H1 (cell line): ENCODE data around the gene MRTFA. TPM values are rescaled to one million over a fixed set of nuclear protein-coding genes. Genes with fewer than 3 reads are reported as not detected.

Experiments
- BRCA1 ChIP-seq: IDR thresholded peaks from 2 replicates; pipeline ENCODE4 v1.6.1; 2012; ENCODE audit warnings: low read depth, low read length, improper control_type of control experiment
- CHD1 ChIP-seq: IDR thresholded peaks from 2 replicates; pipeline ENCODE4 v1.6.1; 2012; ENCODE audit warnings: low read depth, low read length, improper control_type of control experiment
- GABPA ChIP-seq: IDR thresholded peaks from 2 replicates; pipeline ENCODE4 v1.6.1; 2011; ENCODE audit warnings: mild to moderate bottlenecking, low read length, moderate library complexity, borderline replicate concordance; ENCODE audit not compliant: insufficient read depth
- NANOG ChIP-seq: IDR thresholded peaks from 2 replicates; pipeline ENCODE4 v1.6.1; 2011; ENCODE audit warnings: low read length, low read depth, mild to moderate bottlenecking, inconsistent platforms; ENCODE audit not compliant: insufficient read depth, poor library complexity, severe bottlenecking
- POU5F1 ChIP-seq: IDR thresholded peaks from 2 replicates; pipeline ENCODE4 v1.6.1; 2011; ENCODE audit warnings: low read depth, mild to moderate bottlenecking, low read length, moderate library complexity
- RBBP5 ChIP-seq: IDR thresholded peaks from 2 replicates; pipeline ENCODE4 v1.7.1; 2012; ENCODE audit warnings: low read depth, mild to moderate bottlenecking, inconsistent platforms, low read length, moderate library complexity, borderline replicate concordance
- polyA plus RNA-seq, 7 experiments: library from polyadenylated mRNA; depleted of rRNA in 3 of 7; stranded (reverse) in 5 of 7; unstranded in 2 of 7; fragments of >200 nt in 5 of 7; fragments of 200-250 nt in 2 of 7; gene quantifications; 1 replicate in 5 of 7; 2 replicates in 1 of 7; 4 replicates in 1 of 7; pipeline versions ENCODE4 v1.2.1 to v1.2.3, GENCODE V29; 2011 to 2013; ENCODE audit warnings: missing spikeins in 2 of 7, mixed read lengths in 2 of 7
- total RNA-seq: library from RNA; stranded (reverse); fragmentation: NEBNext Ultra II Directional; extraction: Animal tissue kit (Norgen Biotek cat#: 25700); gene quantifications from 2 replicates; pipeline ENCODE4 v1.2.1, GENCODE V29; 2021
- TF ChIP-seq, protein P1 (sequence below), 3 experiments: IDR thresholded peaks; 1 replicate in 2 of 3; 2 replicates in 1 of 3; pipeline versions ENCODE4 v1.5.1 to v1.6.1; 2011; ENCODE audit warnings: low read length in 3 of 3, mild to moderate bottlenecking in 3 of 3, inconsistent platforms in 2 of 3, low read depth in 1 of 3, moderate library complexity in 1 of 3; ENCODE audit not compliant: insufficient read depth in 1 of 3; ENCODE audit errors: control extremely low read depth in 1 of 3
- TF ChIP-seq, protein P2 (sequence below): fragments of 300-600 bp; sonication (generic); IDR thresholded peaks from 2 replicates; pipeline ENCODE4 v1.7.1; 2012; ENCODE audit warnings: low read length, moderate library complexity, mild to moderate bottlenecking, inconsistent platforms; ENCODE audit not compliant: insufficient replicate concordance

The MRTFA gene
- total and polyA plus RNA-seq, 2 of the 8 experiments (the other 6 are each of a cell fraction or from before 2014, with no cell fraction given), result 5.4 to 37.9 TPM

DNA sequence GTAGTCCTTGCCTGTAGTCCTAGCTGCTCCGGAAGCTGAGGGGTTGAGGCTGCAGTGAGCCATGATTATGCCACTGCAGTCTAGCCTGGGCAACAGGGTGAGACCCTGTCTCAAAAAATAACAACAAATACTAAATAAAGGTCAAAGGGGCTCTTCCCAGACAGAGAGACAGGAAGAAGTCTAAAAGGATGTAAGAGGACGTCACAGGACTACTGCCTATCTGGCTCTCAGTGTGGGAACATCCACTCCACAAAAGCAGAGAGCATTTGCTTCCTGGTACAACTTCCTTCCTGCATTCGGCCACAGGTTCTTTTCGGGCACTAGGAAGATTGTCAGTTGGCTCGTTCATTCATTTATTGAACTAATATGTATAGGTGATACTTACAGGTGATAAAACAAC is 155.5 kb downstream of the MRTFA start (continued):
- TF ChIP-seq GABPA (no peak), CHD1 (no peak), POU5F1 (no peak), RBBP5 (no peak), BRCA1 (no peak), NANOG (no peak)
- TF ChIP-seq, protein P1, sequence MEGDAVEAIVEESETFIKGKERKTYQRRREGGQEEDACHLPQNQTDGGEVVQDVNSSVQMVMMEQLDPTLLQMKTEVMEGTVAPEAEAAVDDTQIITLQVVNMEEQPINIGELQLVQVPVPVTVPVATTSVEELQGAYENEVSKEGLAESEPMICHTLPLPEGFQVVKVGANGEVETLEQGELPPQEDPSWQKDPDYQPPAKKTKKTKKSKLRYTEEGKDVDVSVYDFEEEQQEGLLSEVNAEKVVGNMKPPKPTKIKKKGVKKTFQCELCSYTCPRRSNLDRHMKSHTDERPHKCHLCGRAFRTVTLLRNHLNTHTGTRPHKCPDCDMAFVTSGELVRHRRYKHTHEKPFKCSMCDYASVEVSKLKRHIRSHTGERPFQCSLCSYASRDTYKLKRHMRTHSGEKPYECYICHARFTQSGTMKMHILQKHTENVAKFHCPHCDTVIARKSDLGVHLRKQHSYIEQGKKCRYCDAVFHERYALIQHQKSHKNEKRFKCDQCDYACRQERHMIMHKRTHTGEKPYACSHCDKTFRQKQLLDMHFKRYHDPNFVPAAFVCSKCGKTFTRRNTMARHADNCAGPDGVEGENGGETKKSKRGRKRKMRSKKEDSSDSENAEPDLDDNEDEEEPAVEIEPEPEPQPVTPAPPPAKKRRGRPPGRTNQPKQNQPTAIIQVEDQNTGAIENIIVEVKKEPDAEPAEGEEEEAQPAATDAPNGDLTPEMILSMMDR (IDR thresholded peaks at IDR 0.05; ENCODE audit: control extremely low read depth in 1 of 3, insufficient read depth in 1 of 3, low read depth in 1 of 3, low read length in 3 of 3), result no peak
- TF ChIP-seq, protein P2, sequence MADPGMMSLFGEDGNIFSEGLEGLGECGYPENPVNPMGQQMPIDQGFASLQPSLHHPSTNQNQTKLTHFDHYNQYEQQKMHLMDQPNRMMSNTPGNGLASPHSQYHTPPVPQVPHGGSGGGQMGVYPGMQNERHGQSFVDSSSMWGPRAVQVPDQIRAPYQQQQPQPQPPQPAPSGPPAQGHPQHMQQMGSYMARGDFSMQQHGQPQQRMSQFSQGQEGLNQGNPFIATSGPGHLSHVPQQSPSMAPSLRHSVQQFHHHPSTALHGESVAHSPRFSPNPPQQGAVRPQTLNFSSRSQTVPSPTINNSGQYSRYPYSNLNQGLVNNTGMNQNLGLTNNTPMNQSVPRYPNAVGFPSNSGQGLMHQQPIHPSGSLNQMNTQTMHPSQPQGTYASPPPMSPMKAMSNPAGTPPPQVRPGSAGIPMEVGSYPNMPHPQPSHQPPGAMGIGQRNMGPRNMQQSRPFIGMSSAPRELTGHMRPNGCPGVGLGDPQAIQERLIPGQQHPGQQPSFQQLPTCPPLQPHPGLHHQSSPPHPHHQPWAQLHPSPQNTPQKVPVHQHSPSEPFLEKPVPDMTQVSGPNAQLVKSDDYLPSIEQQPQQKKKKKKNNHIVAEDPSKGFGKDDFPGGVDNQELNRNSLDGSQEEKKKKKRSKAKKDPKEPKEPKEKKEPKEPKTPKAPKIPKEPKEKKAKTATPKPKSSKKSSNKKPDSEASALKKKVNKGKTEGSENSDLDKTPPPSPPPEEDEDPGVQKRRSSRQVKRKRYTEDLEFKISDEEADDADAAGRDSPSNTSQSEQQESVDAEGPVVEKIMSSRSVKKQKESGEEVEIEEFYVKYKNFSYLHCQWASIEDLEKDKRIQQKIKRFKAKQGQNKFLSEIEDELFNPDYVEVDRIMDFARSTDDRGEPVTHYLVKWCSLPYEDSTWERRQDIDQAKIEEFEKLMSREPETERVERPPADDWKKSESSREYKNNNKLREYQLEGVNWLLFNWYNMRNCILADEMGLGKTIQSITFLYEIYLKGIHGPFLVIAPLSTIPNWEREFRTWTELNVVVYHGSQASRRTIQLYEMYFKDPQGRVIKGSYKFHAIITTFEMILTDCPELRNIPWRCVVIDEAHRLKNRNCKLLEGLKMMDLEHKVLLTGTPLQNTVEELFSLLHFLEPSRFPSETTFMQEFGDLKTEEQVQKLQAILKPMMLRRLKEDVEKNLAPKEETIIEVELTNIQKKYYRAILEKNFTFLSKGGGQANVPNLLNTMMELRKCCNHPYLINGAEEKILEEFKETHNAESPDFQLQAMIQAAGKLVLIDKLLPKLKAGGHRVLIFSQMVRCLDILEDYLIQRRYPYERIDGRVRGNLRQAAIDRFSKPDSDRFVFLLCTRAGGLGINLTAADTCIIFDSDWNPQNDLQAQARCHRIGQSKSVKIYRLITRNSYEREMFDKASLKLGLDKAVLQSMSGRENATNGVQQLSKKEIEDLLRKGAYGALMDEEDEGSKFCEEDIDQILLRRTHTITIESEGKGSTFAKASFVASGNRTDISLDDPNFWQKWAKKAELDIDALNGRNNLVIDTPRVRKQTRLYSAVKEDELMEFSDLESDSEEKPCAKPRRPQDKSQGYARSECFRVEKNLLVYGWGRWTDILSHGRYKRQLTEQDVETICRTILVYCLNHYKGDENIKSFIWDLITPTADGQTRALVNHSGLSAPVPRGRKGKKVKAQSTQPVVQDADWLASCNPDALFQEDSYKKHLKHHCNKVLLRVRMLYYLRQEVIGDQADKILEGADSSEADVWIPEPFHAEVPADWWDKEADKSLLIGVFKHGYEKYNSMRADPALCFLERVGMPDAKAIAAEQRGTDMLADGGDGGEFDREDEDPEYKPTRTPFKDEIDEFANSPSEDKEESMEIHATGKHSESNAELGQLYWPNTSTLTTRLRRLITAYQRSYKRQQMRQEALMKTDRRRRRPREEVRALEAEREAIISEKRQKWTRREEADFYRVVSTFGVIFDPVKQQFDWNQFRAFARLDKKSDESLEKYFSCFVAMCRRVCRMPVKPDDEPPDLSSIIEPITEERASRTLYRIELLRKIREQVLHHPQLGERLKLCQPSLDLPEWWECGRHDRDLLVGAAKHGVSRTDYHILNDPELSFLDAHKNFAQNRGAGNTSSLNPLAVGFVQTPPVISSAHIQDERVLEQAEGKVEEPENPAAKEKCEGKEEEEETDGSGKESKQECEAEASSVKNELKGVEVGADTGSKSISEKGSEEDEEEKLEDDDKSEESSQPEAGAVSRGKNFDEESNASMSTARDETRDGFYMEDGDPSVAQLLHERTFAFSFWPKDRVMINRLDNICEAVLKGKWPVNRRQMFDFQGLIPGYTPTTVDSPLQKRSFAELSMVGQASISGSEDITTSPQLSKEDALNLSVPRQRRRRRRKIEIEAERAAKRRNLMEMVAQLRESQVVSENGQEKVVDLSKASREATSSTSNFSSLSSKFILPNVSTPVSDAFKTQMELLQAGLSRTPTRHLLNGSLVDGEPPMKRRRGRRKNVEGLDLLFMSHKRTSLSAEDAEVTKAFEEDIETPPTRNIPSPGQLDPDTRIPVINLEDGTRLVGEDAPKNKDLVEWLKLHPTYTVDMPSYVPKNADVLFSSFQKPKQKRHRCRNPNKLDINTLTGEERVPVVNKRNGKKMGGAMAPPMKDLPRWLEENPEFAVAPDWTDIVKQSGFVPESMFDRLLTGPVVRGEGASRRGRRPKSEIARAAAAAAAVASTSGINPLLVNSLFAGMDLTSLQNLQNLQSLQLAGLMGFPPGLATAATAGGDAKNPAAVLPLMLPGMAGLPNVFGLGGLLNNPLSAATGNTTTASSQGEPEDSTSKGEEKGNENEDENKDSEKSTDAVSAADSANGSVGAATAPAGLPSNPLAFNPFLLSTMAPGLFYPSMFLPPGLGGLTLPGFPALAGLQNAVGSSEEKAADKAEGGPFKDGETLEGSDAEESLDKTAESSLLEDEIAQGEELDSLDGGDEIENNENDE, result no peak
